Naive B cell (primary cell): ENCODE results near the gene GPT2. TPM values are rescaled to one million over a fixed set of nuclear protein-coding genes. Genes with fewer than 3 reads are reported as not detected.

ENCODE experiments used
- ATAC-seq, 2 donors: fragments of 150-1000 bp; cut with Tn5 transposase; 2 replicates each; pipeline ENCODE4 v1.10.0; 2021; ENCODE audit warnings: low read depth in 2 of 2, mild to moderate bottlenecking in 2 of 2, moderate library complexity in 2 of 2
- DNase-seq: peaks from one replicate; pipeline ENCODE4 v3.0.0; 2022
- H3K27ac Mint-ChIP-seq, 6 donors: one replicate each; pipeline ENCODE4 v1.8.0; 2020 to 2022; ENCODE audit warnings: mild to moderate bottlenecking in 6 of 6, mixed read lengths in 6 of 6, moderate library complexity in 5 of 6, inconsistent platforms in 2 of 6
- H3K27me3 Mint-ChIP-seq, 3 donors: one replicate each; pipeline ENCODE4 v1.8.0; 2021 to 2022; ENCODE audit warnings: mixed read lengths in 3 of 3, mild to moderate bottlenecking in 1 of 3
- H3K36me3 Mint-ChIP-seq, 2 donors: one replicate each; pipeline ENCODE4 v1.8.0; 2020 to 2022; ENCODE audit warnings: mixed read lengths in 2 of 2, inconsistent platforms in 1 of 2, mild to moderate bottlenecking in 1 of 2
- H3K4me1 Mint-ChIP-seq, 3 donors: one replicate each; pipeline ENCODE4 v1.8.0; 2020 to 2022; ENCODE audit warnings: mixed read lengths in 3 of 3, inconsistent platforms in 1 of 3, mild to moderate bottlenecking in 1 of 3, moderate library complexity in 1 of 3
- H3K4me3 Mint-ChIP-seq, 8 donors: one replicate each; pipeline ENCODE4 v1.8.0; 2020 to 2022; ENCODE audit warnings: mild to moderate bottlenecking in 8 of 8, mixed read lengths in 8 of 8, moderate library complexity in 8 of 8, inconsistent platforms in 2 of 8
- H3K9me3 Mint-ChIP-seq, 7 donors: one replicate each; pipeline ENCODE4 v1.8.0; 2020 to 2022; ENCODE audit warnings: mixed read lengths in 7 of 7, mild to moderate bottlenecking in 5 of 7, inconsistent platforms in 2 of 7, moderate library complexity in 1 of 7
- polyA plus RNA-seq, 6 donors: library from polyadenylated mRNA; unstranded; fragments of 300-500 nt; fragmentation: Illumina TruSeq; gene quantifications; one replicate each; pipeline ENCODE4 v1.2.3, GENCODE V29; 2021; ENCODE audit warnings: low read depth in 6 of 6

GPT2 gene
- polyA plus RNA-seq, 6 donors from 2014 or later = 1.4 to 3.5 (median 1.8) TPM

GRCh38 chr16:46961373-46962353 is 77.5 kb downstream of the GPT2 start:
- Mint-ChIP-seq H3K27ac (peak overlapping the region; percentile 72 to 99 (median 94)), H3K36me3 (peaks cover 16 to 20% of the 10 kb centered on the region in 2 donors), H3K27me3 (no peaks in the 10 kb centered on the region), H3K4me3 (peak overlapping the region in 3 of 8 donors; percentile 0 to 53 (median 33)), H3K4me1 (peaks cover 13 to 36% (median 21%) of the 10 kb centered on the region in 3 donors), H3K9me3 (no peaks in the 10 kb centered on the region)
- ATAC-seq (peak; percentile 89 to 93), DNase-seq (peak; percentile 40)

- peak overlapping the region in 1 of 8 donors; percentile 54 for H3K4me3 Mint-ChIP-seq
- no peaks in the 10 kb centered on the region for H3K27me3 Mint-ChIP-seq
- DNase-seq (no peak), ATAC-seq (no peak)
- H3K36me3 Mint-ChIP-seq = peaks cover 20 to 27% of the 10 kb centered on the region in 2 donors
- H3K9me3 Mint-ChIP-seq = no peaks in the 10 kb centered on the region
- H3K27ac Mint-ChIP-seq = peak overlapping the region in 5 of 6 donors; percentile 72 to 99 (median 92)
- H3K4me1 Mint-ChIP-seq = peaks cover 13 to 36% (median 21%) of the 10 kb centered on the region in 3 donors
Measured at GRCh38 chr16:46962629-46963028, 78.5 kb downstream of the GPT2 start.

GRCh38 chr16:46968063-46968435 is 83.9 kb downstream of the GPT2 start:
- DNase-seq (no peak), ATAC-seq (no peak)
- peaks cover 16% of the 10 kb centered on the region in 2 donors for H3K36me3 Mint-ChIP-seq
- H3K27ac Mint-ChIP-seq = no peak overlapping the region
- H3K4me3 Mint-ChIP-seq = no peak overlapping the region
- peaks cover 17 to 30% (median 29%) of the 10 kb centered on the region in 3 donors for H3K4me1 Mint-ChIP-seq
- H3K27me3 Mint-ChIP-seq = no peaks in the 10 kb centered on the region
- H3K9me3 Mint-ChIP-seq = no peaks in the 10 kb centered on the region

- Mint-ChIP-seq H3K9me3 (no peaks in the 10 kb centered on the region), H3K4me3 (no peak overlapping the region), H3K27ac (peak overlapping the region in 2 of 6 donors; percentile 7 to 59), H3K4me1 (peaks cover 28 to 44% (median 43%) of the 10 kb centered on the region in 3 donors), H3K36me3 (peaks cover 11 to 16% of the 10 kb centered on the region in 2 donors), H3K27me3 (no peaks in the 10 kb centered on the region)
- ATAC-seq = no peak
- no peak for DNase-seq
Measured at GRCh38 chr16:46970089-46970488, 85.9 kb downstream of the GPT2 start.

- ATAC-seq (no peak), DNase-seq (no peak)
- no peaks in the 10 kb centered on the region for H3K9me3 Mint-ChIP-seq
- H3K36me3 Mint-ChIP-seq = peaks cover 11 to 13% of the 10 kb centered on the region in 2 donors
- no peaks in the 10 kb centered on the region for H3K27me3 Mint-ChIP-seq
- peak overlapping the region in 5 of 8 donors; percentile 23 to 89 (median 56) for H3K4me3 Mint-ChIP-seq
- peaks cover 32 to 46% (median 43%) of the 10 kb centered on the region in 3 donors for H3K4me1 Mint-ChIP-seq
- H3K27ac Mint-ChIP-seq = peak overlapping the region in 5 of 6 donors; percentile 31 to 91 (median 84)
Measured at GRCh38 chr16:46971271-46971670, 87.1 kb downstream of the GPT2 start.

- ATAC-seq (peak; percentile 17 to 27), DNase-seq (peak; percentile 45)
- no peaks in the 10 kb centered on the region for H3K9me3 Mint-ChIP-seq
- H3K27ac Mint-ChIP-seq = peak overlapping the region; percentile 97 to 99 (median 97)
- no peaks in the 10 kb centered on the region for H3K27me3 Mint-ChIP-seq
- peaks cover 36 to 51% (median 43%) of the 10 kb centered on the region in 3 donors for H3K4me1 Mint-ChIP-seq
- peak overlapping the region; percentile 84 to 97 (median 92) for H3K4me3 Mint-ChIP-seq
- H3K36me3 Mint-ChIP-seq = peaks cover 1 to 4% of the 10 kb centered on the region in 2 donors
Measured at GRCh38 chr16:46972429-46973206, 88.5 kb downstream of the GPT2 start.

GRCh38 chr16:46973207-46973995 is 89.2 kb downstream of the GPT2 start, which contains the start of gene DNAJA2:
TSS of gene DNAJA2 (minus strand) at chr16:46973674. CDS start at chr16:46973572, 102 bp downstream.
- ATAC-seq = peak; percentile 87 to 93
- peaks cover 36 to 51% (median 43%) of the 10 kb centered on the region in 3 donors for H3K4me1 Mint-ChIP-seq
- H3K36me3 Mint-ChIP-seq = peaks cover 0 to 4% of the 10 kb centered on the region in 2 donors

GRCh38 chr16:46973996-46974324 is 89.8 kb downstream of the GPT2 start:
- no peaks in the 10 kb centered on the region for H3K27me3 Mint-ChIP-seq
- peak overlapping the region; percentile 97 to 99 (median 98) for H3K27ac Mint-ChIP-seq
- H3K4me1 Mint-ChIP-seq = peaks cover 36 to 46% (median 38%) of the 10 kb centered on the region in 3 donors
- H3K4me3 Mint-ChIP-seq = peak overlapping the region; percentile 84 to 97 (median 94)
- DNase-seq (no peak), ATAC-seq (peak; percentile 1)
- H3K9me3 Mint-ChIP-seq = no peaks in the 10 kb centered on the region
- peaks cover 0 to 4% of the 10 kb centered on the region in 2 donors for H3K36me3 Mint-ChIP-seq

More at GRCh38 chr16:46973207-46973995, 89.2 kb downstream of the GPT2 start, which contains the start of gene DNAJA2:
- Mint-ChIP-seq H3K4me3 (peak within 1 kb of the TSS; percentile 84 to 97 (median 95)), H3K27ac (peak within 1 kb of the TSS; percentile 97 to 99 (median 98)), H3K27me3 (no peaks in the 10 kb centered on the region), H3K9me3 (no peaks in the 10 kb centered on the region)
- peak; percentile 91 for DNase-seq

GRCh38 chr16:46974352-46974751 is 90.2 kb downstream of the GPT2 start:
- peak; percentile 17 for DNase-seq
- Mint-ChIP-seq H3K27me3 (no peaks in the 10 kb centered on the region), H3K4me1 (peaks cover 34 to 42% (median 37%) of the 10 kb centered on the region in 3 donors)

GRCh38 chr16:46975165-46975564 is 91.0 kb downstream of the GPT2 start:
- Mint-ChIP-seq H3K27ac (peak overlapping the region in 4 of 6 donors; percentile 79 to 98 (median 90)), H3K4me1 (peaks cover 31 to 40% (median 33%) of the 10 kb centered on the region in 3 donors), H3K27me3 (no peaks in the 10 kb centered on the region), H3K9me3 (no peaks in the 10 kb centered on the region), H3K36me3 (peaks cover 0 to 4% of the 10 kb centered on the region in 2 donors), H3K4me3 (peak overlapping the region in 5 of 8 donors; percentile 6 to 95 (median 84))
- DNase-seq = no peak
- no peak for ATAC-seq

More at GRCh38 chr16:46974352-46974751, 90.2 kb downstream of the GPT2 start:
- peaks cover 0 to 4% of the 10 kb centered on the region in 2 donors for H3K36me3 Mint-ChIP-seq
- H3K27ac Mint-ChIP-seq = peak overlapping the region; percentile 97 to 99 (median 98)
- H3K9me3 Mint-ChIP-seq = no peaks in the 10 kb centered on the region
- peak in 1 of 2 donors; percentile 12 for ATAC-seq
- peak overlapping the region; percentile 84 to 97 (median 94) for H3K4me3 Mint-ChIP-seq

- ATAC-seq (no peak), DNase-seq (no peak)
- peak overlapping the region in 5 of 6 donors; percentile 28 to 96 (median 31) for H3K27ac Mint-ChIP-seq
- H3K36me3 Mint-ChIP-seq = peaks cover 0 to 2% of the 10 kb centered on the region in 2 donors
- H3K4me3 Mint-ChIP-seq = peak overlapping the region in 4 of 8 donors; percentile 3 to 78 (median 70)
- H3K27me3 Mint-ChIP-seq = no peaks in the 10 kb centered on the region
- H3K9me3 Mint-ChIP-seq = no peaks in the 10 kb centered on the region
- peaks cover 29 to 38% (median 31%) of the 10 kb centered on the region in 3 donors for H3K4me1 Mint-ChIP-seq
Measured at GRCh38 chr16:46975908-46976470, 91.8 kb downstream of the GPT2 start.

GRCh38 chr16:46976550-46976949 is 92.4 kb downstream of the GPT2 start:
- Mint-ChIP-seq H3K4me1 (peaks cover 25 to 32% (median 26%) of the 10 kb centered on the region in 3 donors), H3K27me3 (no peaks in the 10 kb centered on the region), H3K4me3 (peak overlapping the region in 1 of 8 donors; percentile 78), H3K36me3 (no peaks in the 10 kb centered on the region), H3K9me3 (no peaks in the 10 kb centered on the region), H3K27ac (no peak overlapping the region)
- DNase-seq (no peak), ATAC-seq (no peak)
